ENCODE measurements around the gene SKAP2. TPM values are rescaled to one million over a fixed set of nuclear protein-coding genes. Genes with fewer than 3 reads are reported as not detected.

Gene SKAP2
- total RNA-seq, 1 experiment from 2014 or later, result 3.2 TPM

GRCh38 chr7:26718063-26718462, 146.3 kb downstream of the SKAP2 start:
- no peak overlapping the region for H2AFZ ChIP-seq (ENCODE audit: low read length)
- Mint-ChIP-seq H3K36me3 (ENCODE audit: insufficient read depth in 1 of 3, low read depth in 3 of 3) (no peaks in the 10 kb centered on the region; a peak in 1 of 7 replicates), H3K27ac (no peak overlapping the region; a peak in 1 of 7 replicates), H3K9me3 (no peaks in the 10 kb centered on the region), H3K4me3 (no peak overlapping the region), H3K4me1 (peaks cover 2% of the 10 kb centered on the region in 2 experiments), H3K27me3 (ENCODE audit: low read depth) (no peaks in the 10 kb centered on the region)
- H2BK20ac ChIP-seq (ENCODE audit: low read depth, low read length, poor library complexity, severe bottlenecking), result no peak overlapping the region
- no peak overlapping the region for H2BK15ac ChIP-seq (ENCODE audit: low read depth, low read length)
- H4K5ac ChIP-seq (ENCODE audit: insufficient read length, low read depth, low read length), result no peak overlapping the region
- no peak overlapping the region for H4K8ac ChIP-seq (replicated peaks; ENCODE audit: insufficient read length, low read depth, low read length)
- WGBS (ENCODE audit: extremely low coverage, insufficient read length, low lambda C conversion rate), result no CpG with 5 or more reads among the region's 1 CpG
- no peak overlapping the region for H3K14ac ChIP-seq (ENCODE audit: insufficient read depth, low read length)
- no peaks in the 10 kb centered on the region for H3K27me3 ChIP-seq (ENCODE audit: insufficient read depth, low read length)
- no peaks in the 10 kb centered on the region for H3K9me3 ChIP-seq (ENCODE audit: control insufficient read depth, low read depth, low read length)
- no peaks in the 10 kb centered on the region for H3K79me1 ChIP-seq (ENCODE audit: insufficient read depth, low read depth, low read length, poor library complexity, severe bottlenecking)
- no peak overlapping the region for H3K23ac ChIP-seq (ENCODE audit: insufficient read length, low read depth, low read length)
- no peak overlapping the region for H2AK5ac ChIP-seq (ENCODE audit: insufficient read length, low read length)
- H3K27ac ChIP-seq (ENCODE audit: insufficient read length, low read depth, low read length), result no peak overlapping the region
- H4K20me1 ChIP-seq (ENCODE audit: control insufficient read depth, insufficient read depth, insufficient read length), result no peaks in the 10 kb centered on the region
- H2BK120ac ChIP-seq (ENCODE audit: low read depth, low read length, poor library complexity, severe bottlenecking), result no peak overlapping the region
- no peaks in the 10 kb centered on the region for H3K79me2 ChIP-seq (ENCODE audit: insufficient read depth, low read length)
- H3K18ac ChIP-seq (ENCODE audit: insufficient read length, low read depth, low read length), result no peak overlapping the region
- no peak overlapping the region for H3T11ph ChIP-seq (ENCODE audit: low read length)
- H2BK5ac ChIP-seq (ENCODE audit: insufficient read length, low read length), result no peak overlapping the region
- DNase-seq, result no peak
- no peak overlapping the region for H3K9ac ChIP-seq (ENCODE audit: extremely low read depth, insufficient read length, low read length)
- no peak overlapping the region for H2BK12ac ChIP-seq (ENCODE audit: insufficient read length, low read depth, low read length)
- H3K4ac ChIP-seq (ENCODE audit: low read depth, low read length), result no peak overlapping the region
- H3K23me2 ChIP-seq (ENCODE audit: insufficient read length, low read depth, low read length, poor library complexity, severe bottlenecking), result no peaks in the 10 kb centered on the region
- H3K4me2 ChIP-seq (ENCODE audit: insufficient read depth, insufficient read length, low read length), result no peak overlapping the region
- H3K56ac ChIP-seq (ENCODE audit: insufficient read length, low read depth, low read length), result no peak overlapping the region
- no peak overlapping the region for H4K91ac ChIP-seq (ENCODE audit: insufficient read length, low read depth, low read length)
- H3K4me1 ChIP-seq (ENCODE audit: insufficient read depth, low read length), result no peaks in the 10 kb centered on the region
- no peak for TF ChIP-seq CTCF (conservative IDR thresholded peaks at IDR 0.05)

Data from H9 (cell line).